HG03521 (cell line): ENCODE data around the gene BBS4.
"Not testable (repeated sequence)": the region's sequence is repeated elsewhere in the genome, so short reads cannot be mapped to it uniquely, and the experiment has no call there.

Experiments
- ATAC-seq: cut with Tn5 transposase; IDR thresholded peaks from one replicate; pipeline ENCODE4 v1.9.1; 2021; ENCODE audit warnings: mild to moderate bottlenecking, moderate library complexity; ENCODE audit not compliant: unreplicated experiment

The BBS4 gene

DNA sequence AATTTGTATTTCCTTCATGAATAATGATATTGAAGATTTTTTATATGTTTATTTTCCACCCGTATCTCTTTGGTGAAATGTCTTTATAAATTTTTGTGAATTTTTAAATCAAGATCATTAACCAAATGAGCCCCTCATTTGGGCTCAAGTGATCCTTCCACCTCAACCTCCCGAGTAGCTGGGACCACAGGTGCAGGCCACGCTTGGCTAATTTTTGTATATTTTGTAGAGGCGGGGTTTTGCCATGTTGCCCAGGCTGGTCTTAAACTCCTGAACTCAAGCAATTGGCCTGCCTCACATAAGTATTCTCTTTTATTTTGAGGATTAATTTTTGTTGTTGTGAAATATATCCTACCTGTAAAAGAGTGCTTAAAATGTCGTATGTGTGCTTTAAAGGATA is 4.9 kb downstream of the BBS4 start:
- ATAC-seq = no peak

DNA sequence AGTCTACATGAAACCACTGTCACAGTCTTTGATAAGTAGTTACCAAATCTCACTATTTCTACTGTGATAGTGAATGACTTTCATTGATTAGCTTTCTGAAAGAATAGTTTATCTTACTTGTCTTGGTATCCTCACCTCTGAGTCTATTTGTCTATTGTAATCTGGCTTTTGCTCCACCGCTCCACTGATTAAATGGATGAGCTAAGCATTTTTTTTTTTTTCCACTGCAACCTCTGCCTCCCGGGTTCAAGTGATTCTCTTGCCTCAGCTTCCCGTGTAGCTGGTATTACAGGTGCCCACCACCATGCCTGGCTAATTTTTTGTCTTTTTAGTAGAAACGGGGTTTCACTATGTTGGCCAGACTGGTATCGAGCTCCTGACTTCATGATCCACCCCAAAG is 12.9 kb downstream of the BBS4 start:
- ATAC-seq = no peak

GRCh38 chr15:72700076-72700475 is 14.1 kb downstream of the BBS4 start:
- ATAC-seq = no peak

DNA sequence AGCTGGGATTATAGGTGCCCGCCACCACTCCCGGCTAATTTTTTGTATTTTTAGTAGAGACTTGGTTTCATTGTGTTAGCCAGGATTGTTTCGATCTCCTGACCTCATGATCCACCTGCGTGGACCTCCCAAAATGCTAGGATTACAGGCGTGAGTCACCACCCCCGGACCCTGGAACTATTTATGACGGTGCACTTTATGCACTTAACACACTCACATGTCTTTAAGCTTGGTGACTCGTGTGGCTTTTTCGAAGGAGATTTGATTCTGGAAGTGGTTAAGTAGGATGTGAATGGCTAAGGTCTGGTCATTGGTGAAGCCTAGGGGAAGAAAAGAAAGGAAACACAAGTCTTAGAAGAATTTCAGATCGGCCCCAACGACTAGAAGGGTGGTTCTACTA is 20.3 kb downstream of the BBS4 start:
- ATAC-seq = no peak

- ATAC-seq = not testable (repeated sequence)
These were observed 22.7 kb downstream of the BBS4 start for GRCh38 chr15:72708551-72709303.

DNA sequence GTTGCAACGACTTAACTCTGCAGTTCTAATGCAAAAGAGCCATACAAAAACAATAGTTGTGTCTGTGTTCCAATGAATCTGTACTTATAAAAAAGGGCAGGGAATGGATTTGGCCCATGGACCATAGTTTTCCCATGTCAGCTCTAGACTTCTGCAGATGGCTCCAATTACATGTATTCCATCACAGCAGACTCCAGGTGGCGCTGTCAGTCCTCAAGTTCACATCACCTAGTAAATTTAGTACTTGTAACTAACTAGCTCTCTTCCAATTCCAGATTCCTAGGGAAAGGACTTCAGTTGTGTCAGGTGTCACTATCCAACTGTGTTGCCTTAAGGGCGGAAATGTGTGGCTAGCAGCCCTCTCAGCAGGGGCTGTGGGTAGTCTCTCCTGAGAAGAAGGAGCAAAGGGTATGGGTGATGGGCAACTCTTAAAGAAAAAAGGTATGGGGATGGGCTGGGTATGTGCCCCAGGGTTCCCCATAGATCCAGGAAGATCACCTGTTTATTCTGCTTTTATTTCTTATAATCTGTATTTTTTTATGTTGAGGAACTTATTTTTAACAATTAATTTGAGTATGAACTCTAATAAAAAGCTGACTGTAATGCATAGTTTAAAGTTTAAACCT is 36.2 kb downstream of the BBS4 start:
- no peak for ATAC-seq

DNA sequence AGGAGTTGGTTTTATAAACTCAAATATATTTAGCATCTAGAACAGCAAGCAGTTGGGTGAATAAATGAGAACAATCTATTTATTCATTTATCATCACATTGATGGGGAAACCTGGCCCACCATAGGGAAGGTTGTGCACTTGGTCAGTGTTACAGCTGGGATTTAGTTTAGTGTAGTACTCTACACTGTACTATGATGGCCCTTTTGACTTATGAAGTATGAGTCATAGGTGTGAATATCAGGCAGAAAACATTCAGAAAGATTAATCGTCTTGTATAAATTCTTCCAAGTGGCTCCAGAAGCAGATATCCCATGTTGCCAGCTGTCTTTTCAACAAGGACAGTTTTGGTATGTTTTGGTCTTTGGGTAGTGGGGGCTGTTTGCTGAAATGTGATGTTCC is 38.0 kb downstream of the BBS4 start:
- ATAC-seq = no peak

GRCh38 chr15:72725446-72725845 is 39.4 kb downstream of the BBS4 start:
- no peak for ATAC-seq

DNA sequence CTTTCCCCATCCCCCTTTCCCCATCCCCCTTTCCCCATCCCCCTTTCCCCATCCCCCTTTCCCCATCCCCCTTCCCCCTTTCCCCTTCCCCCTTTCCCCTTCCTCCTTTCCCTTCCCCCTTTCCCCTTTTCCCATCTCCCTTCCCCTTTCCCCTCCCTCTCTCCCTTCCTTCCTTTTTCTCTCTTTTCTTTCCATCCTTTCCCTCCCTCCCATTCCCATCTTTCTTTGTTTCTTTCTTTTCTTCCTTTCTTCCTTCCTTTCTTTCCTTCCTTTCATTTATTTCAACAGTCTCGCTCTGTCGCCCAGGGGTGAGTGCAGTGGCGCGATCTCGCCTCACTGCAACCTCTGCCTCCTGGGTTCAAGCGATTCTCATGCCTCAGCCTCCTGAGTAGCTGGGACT is 39.8 kb downstream of the BBS4 start:
- not testable (repeated sequence) for ATAC-seq

DNA sequence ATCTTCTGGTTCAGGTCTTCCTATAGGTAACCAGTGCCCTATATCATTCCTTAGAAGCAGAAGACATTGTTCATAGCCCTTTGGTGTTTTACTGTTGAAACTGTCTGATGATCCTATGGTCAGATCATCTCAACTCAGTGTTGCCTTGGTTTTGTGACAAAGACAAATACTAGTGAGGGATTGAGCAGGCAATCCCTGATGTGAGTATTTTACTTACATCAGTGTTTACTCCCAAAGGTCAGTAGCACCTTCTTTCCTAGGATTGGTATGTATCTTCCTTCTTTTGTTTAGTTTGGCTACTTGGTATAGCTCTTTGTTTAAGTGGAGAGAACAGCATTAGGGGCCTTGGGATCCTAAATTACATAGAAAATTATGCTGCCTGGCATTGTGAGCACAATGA is 41.1 kb downstream of the BBS4 start:
- no peak for ATAC-seq

GRCh38 chr15:72728249-72728648 is 42.2 kb downstream of the BBS4 start:
- ATAC-seq = not testable (repeated sequence)

DNA sequence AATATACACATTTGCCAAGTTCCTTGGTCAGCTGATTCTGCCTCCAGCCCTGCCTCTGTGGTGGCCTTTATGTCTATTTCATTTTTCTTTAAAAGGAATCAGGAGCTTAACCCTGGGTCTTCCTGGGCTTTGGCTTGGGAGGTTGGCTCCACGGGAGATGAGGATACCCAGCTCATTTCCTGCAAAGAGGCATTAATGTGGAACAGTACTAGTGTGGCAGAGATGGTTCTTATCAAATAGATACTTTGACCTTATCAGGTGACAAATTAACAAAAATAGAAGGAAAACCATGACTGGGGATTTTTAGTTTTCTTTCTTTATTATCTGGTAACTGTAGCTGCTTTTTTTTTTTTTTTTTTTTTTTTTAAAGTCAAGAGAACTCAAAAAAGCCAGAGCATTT is 42.8 kb downstream of the BBS4 start:
- no peak for ATAC-seq

- ATAC-seq = no peak
These were observed 46.1 kb downstream of the BBS4 start for GRCh38 chr15:72732086-72732485.

GRCh38 chr15:72732516-72732915 is 46.5 kb downstream of the BBS4 start:
- no peak for ATAC-seq

- ATAC-seq = no peak
These were observed 48.1 kb downstream of the BBS4 start for GRCh38 chr15:72733941-72734738.

DNA sequence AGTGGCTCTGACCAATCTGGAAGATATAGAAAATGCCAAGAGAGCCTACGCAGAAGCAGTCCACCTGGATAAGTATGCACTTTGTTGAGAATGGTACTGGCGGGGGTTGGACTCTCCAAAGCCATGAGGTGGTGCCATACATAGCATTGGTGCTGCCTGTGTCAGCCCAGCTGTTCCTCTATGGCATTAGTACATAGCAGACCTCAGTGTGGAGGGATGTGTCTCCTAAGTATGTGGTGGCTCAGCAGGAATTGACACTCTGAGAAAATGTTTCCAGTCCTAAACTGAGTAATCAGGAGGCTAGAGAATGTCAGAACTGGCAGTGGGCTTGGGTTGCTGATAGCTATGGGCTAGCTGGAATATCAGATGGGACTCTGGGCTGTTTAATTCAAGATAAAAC is 49.1 kb downstream of the BBS4 start:
- ATAC-seq = no peak

DNA sequence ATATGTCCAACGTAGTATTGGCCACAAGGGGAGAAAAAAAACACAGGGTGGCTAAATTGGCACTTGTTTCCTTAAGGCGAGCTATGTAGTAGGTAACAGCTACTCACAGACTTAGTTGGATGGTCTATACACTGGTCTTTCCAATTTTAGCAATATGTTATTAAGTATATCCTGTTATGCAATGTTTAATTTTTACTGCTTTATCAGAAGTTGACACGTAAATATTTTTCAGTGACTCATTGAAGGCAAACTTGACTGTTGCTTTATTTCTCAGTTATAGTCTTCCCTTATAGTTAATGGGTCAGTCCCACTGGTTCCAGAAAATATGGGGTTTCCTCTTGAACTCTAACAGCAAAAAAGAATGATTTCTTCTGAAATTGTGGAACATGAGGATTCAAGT is 51.1 kb downstream of the BBS4 start:
- ATAC-seq = no peak

- no peak for ATAC-seq
These were observed 51.7 kb downstream of the BBS4 start for GRCh38 chr15:72737723-72738122.

DNA sequence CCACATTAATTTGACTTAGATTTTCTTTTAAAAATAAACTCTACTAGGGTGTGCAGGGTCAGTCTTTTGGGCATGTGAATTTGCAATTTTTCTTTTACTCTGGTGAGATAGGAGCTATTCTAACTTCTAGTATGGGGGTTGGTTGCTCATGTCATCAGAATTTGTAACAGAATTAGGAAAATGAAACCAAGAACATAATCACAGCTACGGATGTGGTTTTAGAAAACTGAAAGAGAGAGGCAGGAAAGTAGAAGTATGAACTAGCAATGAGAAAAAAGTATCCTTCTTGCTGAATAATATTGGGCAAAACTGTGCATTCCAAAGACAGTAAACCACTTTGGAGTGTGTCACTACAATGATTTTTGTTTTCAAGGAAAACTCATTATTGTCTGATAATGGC is 54.2 kb downstream of the BBS4 start:
- ATAC-seq = peak; percentile 82

GRCh38 chr15:72749700-72750099 is 63.7 kb downstream of the BBS4 start:
- ATAC-seq = no peak

DNA sequence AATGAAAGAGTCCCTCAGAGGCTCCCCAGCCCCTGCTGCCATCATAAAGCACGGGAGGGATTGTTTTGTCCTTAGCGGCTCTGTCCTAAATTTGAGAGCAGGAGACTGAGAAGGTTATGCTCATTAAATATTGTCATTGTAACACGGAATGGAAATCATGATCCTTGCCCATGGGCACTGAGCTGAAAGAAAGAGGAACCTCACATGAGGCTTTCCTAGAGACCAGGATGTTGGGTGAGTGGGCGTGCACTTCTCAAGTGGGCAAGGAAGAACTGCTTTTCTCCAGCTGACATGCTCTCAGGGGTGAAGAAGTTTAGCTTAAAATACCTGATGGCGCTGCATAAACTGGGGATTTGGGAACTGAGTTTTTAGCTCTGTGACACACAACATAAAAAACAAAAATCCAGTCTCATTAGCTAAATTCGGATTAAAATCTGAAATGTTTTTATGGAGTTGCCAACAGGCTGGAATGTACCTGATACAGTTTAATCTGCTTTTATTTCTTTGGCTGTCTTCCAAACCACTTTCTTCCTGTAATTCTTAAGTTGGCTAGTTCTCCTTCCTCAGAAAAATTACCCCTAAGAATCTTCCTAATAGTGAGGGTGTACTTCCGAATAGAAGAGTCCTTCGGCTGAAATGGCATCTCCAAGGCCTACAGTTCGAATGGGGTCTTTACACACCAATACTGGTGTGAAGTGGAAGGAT is 65.9 kb downstream of the BBS4 start:
- ATAC-seq = no peak
